ENCODE data around the gene SLC25A4.

Gene SLC25A4

DNA sequence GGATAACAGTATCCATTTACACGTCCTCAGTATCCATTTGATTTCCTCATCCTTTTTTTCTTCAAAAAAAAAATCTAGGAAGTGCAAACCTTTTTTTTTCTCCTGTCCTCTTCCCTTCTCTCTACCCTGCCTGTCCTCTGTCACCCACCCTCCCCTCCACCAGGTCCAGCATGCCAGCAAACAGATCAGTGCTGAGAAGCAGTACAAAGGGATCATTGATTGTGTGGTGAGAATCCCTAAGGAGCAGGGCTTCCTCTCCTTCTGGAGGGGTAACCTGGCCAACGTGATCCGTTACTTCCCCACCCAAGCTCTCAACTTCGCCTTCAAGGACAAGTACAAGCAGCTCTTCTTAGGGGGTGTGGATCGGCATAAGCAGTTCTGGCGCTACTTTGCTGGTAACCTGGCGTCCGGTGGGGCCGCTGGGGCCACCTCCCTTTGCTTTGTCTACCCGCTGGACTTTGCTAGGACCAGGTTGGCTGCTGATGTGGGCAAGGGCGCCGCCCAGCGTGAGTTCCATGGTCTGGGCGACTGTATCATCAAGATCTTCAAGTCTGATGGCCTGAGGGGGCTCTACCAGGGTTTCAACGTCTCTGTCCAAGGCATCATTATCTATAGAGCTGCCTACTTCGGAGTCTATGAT lies 1.7 kb downstream of the SLC25A4 start:
- Histone ChIP-seq H3K4me3 (replicated peaks; ENCODE audit: low read depth, low read length) (peak overlapping the region; percentile 3; the same call in 1 of the 2 replicates), H3K36me3 (ENCODE audit: control insufficient read depth, insufficient read depth, low read length) (peaks cover 8% of the 10 kb centered on the region)
- TF ChIP-seq, protein P1, sequence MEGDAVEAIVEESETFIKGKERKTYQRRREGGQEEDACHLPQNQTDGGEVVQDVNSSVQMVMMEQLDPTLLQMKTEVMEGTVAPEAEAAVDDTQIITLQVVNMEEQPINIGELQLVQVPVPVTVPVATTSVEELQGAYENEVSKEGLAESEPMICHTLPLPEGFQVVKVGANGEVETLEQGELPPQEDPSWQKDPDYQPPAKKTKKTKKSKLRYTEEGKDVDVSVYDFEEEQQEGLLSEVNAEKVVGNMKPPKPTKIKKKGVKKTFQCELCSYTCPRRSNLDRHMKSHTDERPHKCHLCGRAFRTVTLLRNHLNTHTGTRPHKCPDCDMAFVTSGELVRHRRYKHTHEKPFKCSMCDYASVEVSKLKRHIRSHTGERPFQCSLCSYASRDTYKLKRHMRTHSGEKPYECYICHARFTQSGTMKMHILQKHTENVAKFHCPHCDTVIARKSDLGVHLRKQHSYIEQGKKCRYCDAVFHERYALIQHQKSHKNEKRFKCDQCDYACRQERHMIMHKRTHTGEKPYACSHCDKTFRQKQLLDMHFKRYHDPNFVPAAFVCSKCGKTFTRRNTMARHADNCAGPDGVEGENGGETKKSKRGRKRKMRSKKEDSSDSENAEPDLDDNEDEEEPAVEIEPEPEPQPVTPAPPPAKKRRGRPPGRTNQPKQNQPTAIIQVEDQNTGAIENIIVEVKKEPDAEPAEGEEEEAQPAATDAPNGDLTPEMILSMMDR (IDR thresholded peaks at IDR 0.05; ENCODE audit: insufficient read depth, low read length, poor library complexity, severe bottlenecking), result no peak

DNA sequence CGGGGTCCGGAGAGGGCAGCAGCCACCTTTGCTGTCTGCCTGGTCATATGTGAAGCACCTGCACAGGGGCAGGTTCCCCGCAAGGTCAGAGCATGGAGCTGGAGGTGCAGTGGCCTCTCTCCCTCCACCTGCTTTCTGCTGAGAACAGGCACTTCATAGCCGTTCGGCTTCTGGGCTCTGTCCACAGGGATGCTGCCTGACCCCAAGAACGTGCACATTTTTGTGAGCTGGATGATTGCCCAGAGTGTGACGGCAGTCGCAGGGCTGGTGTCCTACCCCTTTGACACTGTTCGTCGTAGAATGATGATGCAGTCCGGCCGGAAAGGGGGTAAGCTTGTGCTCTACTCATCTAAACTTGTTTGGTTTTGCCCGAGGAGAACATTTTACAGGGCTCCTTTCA lies 2.5 kb downstream of the SLC25A4 start:
- DNase-seq (ENCODE audit: extremely low read depth, insufficient read length), result peak; percentile 14
- H3K4me3 ChIP-seq (replicated peaks; ENCODE audit: low read depth, low read length), result no peak overlapping the region
- TF ChIP-seq, protein P1 (IDR thresholded peaks at IDR 0.05; ENCODE audit: insufficient read depth, low read length, poor library complexity, severe bottlenecking), result no peak
- H3K36me3 ChIP-seq (ENCODE audit: control insufficient read depth, insufficient read depth, low read length), result peaks cover 11% of the 10 kb centered on the region
- no peaks in the 10 kb centered on the region for H3K27me3 ChIP-seq (replicated peaks; ENCODE audit: control insufficient read depth, insufficient read depth, low read length)

More for the DNA sequence above, 1.7 kb downstream of the SLC25A4 start:
- peak; percentile 15 for DNase-seq (ENCODE audit: extremely low read depth, insufficient read length)
- H3K27me3 ChIP-seq (replicated peaks; ENCODE audit: control insufficient read depth, insufficient read depth, low read length), result no peaks in the 10 kb centered on the region

DNA sequence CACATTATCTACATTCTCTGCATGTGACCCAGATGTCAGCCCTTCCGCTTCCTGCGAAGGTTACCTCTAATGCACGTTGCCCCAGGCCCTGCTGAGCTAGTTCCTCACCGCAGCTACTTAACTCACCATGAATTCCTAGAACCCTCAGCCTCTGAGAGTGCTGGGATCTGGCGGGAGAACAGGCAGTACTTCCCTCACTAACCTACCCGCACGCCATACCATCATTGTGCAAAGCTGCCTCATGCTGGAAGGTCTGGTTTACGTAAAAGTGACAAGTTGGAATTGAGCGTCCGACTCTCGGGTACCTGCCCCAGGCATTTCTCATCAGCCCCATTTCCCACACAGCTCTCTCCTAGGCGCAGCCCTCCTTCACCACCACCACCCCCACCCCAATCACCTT lies 6.3 kb downstream of the SLC25A4 start:
- peaks cover 11% of the 10 kb centered on the region for H3K36me3 ChIP-seq (ENCODE audit: control insufficient read depth, insufficient read depth, low read length)
- H3K4me3 ChIP-seq (replicated peaks; ENCODE audit: low read depth, low read length), result no peak overlapping the region
- H3K27me3 ChIP-seq (replicated peaks; ENCODE audit: control insufficient read depth, insufficient read depth, low read length), result no peaks in the 10 kb centered on the region
- DNase-seq (ENCODE audit: extremely low read depth, insufficient read length), result no peak
- TF ChIP-seq, protein P1 (IDR thresholded peaks at IDR 0.05; ENCODE audit: insufficient read depth, low read length, poor library complexity, severe bottlenecking), result no peak

DNA sequence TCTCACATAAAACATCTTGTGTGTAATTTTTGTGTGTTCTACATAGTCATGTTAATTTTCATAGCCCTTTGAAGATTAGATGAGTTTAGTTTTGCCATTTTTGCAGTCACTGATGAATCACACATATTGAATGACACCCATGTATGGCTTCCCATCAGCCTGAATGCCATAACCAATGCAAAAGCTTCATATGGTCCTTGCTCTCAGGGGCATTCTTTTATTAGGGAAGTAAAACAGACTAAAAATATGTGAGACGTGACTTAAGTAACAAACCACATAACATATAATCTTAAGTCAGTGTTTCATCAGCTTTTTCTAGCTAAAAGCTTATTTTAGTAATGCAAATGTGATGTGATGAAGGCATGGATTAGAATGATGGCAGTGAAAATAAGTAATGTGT lies 8.2 kb downstream of the SLC25A4 start:
- Histone ChIP-seq H3K4me3 (replicated peaks; ENCODE audit: low read depth, low read length) (no peak overlapping the region), H3K27me3 (replicated peaks; ENCODE audit: control insufficient read depth, insufficient read depth, low read length) (no peaks in the 10 kb centered on the region), H3K36me3 (ENCODE audit: control insufficient read depth, insufficient read depth, low read length) (peaks cover 5% of the 10 kb centered on the region)
- DNase-seq (ENCODE audit: extremely low read depth, insufficient read length), result no peak
- TF ChIP-seq, protein P1 (IDR thresholded peaks at IDR 0.05; ENCODE audit: insufficient read depth, low read length, poor library complexity, severe bottlenecking), result no peak

DNA sequence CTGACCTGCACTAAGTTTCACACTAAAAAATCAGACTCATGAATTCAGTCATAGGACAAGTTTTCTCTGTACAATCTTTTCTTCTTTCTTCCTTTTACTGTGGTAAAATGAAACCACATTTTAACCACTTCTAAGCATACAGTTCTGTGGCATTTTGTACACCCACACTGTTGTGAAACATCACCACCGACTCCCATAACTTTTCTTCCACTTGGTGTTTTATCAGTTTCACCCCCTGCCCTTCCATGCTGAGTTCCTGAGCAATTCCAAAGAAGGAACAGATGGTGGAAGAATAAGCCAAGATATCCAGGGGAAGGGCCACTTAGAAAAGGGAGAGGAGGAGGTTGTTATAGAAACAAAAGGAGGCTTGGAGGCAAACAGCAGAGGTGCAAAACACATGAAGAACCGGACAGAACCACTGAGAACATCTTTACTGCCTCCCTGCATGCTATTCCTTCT lies 22.6 kb downstream of the SLC25A4 start:
- Histone ChIP-seq H3K4me3 (replicated peaks; ENCODE audit: low read depth, low read length) (no peak overlapping the region), H3K36me3 (ENCODE audit: control insufficient read depth, insufficient read depth, low read length) (peaks cover 11% of the 10 kb centered on the region), H3K27me3 (replicated peaks; ENCODE audit: control insufficient read depth, insufficient read depth, low read length) (no peaks in the 10 kb centered on the region)
- DNase-seq (ENCODE audit: extremely low read depth, insufficient read length), result peak; percentile 57
- TF ChIP-seq, protein P1 (IDR thresholded peaks at IDR 0.05; ENCODE audit: insufficient read depth, low read length, poor library complexity, severe bottlenecking), result no peak

Data from GM06990 (cell line).